GM21717 (cell line): ENCODE results near the gene SNX32.
"Not testable (repeated sequence)": the region's sequence is repeated elsewhere in the genome, so short reads cannot be mapped to it uniquely, and the experiment has no call there.

Experiments
- ATAC-seq: cut with Tn5 transposase; IDR thresholded peaks from one replicate; pipeline ENCODE4 v1.9.1; 2021; ENCODE audit warnings: mild to moderate bottlenecking, moderate library complexity; ENCODE audit not compliant: unreplicated experiment

Gene SNX32

DNA sequence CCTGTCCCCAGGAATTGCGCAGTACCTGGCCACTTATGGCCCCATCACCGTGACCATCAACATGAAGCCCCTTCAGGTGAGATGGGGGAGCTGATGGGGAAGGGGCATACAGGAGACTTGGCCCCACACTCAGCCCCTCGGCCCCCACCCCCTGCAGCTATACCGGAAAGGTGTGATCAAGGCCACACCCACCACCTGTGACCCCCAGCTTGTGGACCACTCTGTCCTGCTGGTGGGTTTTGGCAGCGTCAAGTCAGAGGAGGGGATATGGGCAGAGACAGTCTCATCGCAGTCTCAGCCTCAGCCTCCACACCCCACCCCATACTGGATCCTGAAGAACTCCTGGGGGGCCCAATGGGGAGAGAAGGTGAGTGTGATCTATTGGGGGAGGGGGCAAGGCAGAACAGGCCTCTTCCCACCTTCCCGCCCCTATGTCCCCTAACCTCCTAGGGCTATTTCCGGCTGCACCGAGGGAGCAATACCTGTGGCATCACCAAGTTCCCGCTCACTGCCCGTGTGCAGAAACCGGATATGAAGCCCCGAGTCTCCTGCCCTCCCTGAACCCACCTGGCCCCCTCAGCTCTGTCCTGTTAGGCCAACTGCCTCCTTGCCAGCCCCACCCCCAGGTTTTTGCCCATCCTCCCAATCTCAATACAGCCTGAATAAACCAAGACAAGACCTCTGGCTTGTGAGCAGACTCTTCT, 49.4 kb downstream of the SNX32 start:
- ATAC-seq, result no peak

DNA sequence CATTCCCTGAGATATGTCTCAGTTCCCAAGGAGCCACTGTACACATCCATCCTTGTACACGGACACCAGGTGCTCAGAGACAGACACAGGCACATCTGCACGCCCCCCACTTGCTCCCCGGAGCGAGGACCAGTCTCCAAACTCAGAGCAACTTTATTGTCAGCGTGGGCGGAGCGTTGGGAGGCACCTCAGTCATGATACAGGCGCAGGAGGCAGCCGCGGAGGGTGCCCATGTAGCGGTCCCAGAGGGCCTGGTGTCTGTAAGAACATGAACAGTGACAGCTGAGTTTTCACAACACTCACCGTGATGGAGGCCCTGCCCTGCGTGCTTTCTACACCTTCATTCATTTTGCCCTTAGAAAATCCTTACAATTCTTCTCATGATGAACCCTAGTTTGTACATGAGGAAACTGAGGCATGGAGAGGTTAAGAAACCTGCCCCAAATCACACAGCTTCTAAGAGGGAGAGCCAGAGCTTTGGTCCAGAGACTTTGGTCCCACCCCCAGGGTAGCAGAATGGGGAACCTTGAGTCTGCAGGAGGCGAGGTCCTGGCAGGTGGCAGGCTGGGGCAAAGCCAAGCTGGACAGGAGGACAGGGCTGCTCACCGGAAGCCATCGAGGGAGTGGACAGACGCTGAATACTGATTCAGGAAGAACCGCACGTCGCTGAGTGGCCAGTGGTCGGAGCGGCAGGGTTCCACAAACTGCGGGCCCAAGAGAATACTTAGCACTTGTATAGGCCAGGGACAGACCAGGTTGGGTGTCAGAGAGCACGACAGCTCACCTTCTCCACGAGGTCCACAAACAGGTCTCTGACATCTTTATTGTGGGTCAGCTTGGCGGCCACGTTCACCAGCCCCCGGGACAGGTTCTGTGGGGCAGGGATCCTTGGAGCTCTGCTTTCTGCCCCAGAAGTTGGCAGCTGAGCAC, 50.3 kb downstream of the SNX32 start:
- no peak for ATAC-seq

DNA sequence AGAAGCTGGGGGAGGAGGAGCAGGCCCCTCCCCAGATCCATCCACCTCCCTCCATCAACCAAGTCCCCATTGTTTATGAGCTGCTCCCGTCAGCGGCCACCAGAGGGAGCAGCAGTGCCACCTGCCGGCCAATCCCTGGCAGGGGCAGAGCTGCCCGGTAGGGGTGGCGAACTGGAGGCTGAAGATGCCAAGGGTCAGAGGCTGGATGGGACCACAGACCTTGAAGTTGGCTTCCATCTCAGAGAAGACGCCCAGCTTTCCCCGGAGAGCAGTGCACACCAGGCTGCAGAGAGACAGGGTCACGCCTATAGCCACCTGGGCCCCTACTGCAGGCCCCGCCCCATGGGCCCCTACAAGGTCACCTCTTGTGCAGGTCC, 50.9 kb downstream of the SNX32 start:
- no peak for ATAC-seq

DNA sequence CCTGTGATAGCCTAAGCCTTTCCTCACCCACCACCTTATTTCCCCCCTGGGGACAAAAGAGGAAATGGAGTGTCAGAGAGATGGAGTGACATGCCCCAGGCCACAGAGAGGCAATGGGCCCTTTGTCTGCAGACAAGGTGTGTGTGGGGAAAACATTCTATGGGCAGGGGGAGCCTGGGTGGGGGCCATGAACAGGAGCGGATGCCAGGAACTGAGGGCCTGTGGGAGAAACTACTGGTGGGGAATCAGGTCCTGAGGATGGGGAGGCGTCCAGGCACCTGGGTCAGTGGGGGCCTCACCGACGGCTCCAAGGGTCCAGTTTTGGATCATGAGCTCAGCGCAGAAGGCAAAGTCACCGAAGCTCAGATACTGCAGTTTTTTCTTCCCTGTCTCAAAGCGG, 51.5 kb downstream of the SNX32 start:
- ATAC-seq, result no peak

DNA sequence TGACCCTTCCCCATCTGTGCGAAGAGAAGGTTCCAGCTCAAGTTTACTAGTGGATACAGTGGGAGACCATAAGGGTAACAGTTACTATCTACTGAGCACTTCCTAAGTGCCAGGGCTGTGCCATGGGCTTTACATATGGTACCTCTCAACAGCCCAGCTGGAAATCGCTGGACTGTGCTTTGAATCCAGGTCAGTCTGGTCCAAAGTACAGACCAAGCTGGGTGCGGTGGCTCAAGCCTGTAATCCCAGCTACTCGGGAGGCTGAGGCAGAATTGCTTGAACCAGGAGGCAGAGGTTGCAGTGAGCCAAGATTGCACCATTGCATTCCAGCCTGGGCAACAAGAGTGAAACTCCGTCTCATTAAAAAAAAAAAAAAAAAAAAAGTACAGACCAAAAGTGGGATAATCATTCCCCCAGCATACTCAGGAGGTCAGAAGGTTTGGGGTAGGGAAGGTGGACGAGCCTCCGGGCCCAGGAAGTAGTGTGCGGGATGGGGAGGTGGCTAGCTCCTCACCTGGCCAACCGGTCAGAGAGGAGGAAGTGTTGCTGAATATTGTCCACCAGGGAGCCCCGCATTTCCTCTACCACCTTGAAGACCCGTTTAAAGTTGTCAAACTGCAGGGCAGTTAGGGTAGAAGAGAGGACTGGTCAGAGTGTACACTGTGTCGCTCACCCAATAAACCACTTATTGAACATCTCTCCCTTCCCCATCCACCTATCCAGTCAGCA, 52.2 kb downstream of the SNX32 start:
- ATAC-seq, result no peak

DNA sequence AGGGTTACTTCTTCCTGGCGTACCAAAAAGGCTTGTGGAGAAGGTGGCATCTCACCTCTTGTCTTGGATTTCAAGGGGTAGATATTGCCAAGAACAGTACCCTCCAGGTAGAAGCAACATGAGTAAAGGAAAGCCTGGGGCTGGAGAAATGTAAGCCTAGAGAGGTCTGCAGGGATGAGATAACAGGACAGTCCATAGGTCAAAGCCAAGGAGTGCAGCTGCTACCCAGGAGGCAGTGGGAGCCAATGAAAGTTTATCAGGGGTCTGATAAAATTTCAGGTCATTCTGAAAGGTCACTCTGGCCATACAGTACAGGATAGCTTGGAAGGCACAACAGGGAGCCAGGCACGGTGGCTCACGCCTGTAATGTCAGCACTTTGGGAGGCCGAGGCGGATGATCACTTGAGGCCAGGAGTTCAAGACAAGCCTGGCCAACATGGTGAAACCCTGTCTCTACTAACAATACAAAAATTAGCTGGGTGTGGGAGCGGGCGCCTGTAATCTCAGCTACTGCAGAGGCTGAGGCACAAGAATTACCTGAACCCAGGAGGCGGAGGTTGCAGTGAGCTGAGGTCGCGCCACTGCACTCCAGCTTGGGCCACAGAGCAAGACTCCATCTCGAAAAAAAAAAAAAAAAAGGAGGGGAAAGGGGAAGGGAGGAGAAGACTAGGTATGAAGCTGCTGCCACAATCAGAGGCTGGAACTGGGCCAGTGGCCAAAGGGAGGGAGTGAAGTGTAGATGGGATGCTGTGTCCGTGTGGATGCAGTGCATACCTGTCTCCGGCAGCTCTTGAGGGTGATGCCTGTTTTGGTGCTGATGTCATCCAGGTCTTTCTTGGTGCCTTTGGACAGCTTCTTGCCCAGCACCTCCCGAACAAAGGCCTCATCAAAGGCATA, 53.3 kb downstream of the SNX32 start:
- ATAC-seq, result no peak

DNA sequence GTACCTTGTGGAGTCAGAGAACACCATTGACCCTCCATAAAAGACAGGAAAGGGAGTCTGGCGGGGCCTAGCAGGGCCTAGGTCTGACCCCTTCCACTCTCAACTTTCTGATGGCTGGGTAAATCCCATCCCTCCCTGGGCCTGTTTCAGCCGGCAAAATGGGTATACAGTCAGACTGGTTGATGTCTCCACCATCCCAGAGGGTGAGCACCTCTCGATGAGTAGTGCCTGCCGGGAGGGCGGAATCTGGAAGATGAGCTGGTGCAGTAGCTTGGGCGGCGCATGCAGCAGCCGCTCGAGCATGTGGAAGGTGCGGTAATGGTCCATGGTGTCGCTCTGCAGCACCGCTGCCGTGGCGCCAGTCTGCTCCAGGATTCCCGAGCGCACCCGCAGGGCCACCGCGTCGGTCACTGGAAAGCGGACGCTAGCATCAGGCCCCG, 54.0 kb downstream of the SNX32 start:
- no peak for ATAC-seq

DNA sequence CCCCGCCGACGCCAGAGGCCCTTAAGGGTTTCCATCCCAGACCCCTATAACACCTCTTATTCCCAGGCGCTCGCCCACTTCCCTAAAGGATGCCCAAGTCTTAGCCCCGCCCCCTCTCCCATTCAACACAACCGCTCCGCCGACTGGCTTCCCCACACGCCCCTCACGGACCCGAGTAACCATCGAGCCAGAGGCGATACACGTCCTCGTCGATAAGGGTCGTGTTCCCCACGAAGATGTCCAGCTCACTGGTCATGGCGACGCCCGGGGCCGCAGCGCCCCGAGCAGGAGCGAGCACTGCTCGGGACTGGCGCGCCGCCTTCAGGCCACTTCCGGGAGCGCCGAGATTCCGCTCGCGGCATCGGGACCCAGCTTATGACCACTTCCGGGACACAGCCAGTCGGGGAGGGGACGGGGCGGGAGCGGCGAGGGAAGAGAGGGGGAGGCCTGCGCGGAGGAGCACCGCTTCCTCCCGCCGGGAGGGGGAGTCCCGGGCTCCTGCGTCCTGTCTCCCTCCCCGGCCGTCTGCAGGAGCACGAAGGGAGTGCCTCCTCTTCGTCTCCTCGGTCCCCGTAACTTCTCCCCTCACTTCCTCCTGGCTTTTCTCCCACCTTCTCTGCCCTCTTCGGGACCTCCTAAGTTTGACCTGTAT, 54.5 kb downstream of the SNX32 start, which contains the start of gene FIBP:
Gene FIBP, minus strand, starts transcription at position 309 of the 652 bp plus-strand sequence. Its CDS starts 53 bp downstream, at position 256.
- peak; percentile 39 for ATAC-seq

DNA sequence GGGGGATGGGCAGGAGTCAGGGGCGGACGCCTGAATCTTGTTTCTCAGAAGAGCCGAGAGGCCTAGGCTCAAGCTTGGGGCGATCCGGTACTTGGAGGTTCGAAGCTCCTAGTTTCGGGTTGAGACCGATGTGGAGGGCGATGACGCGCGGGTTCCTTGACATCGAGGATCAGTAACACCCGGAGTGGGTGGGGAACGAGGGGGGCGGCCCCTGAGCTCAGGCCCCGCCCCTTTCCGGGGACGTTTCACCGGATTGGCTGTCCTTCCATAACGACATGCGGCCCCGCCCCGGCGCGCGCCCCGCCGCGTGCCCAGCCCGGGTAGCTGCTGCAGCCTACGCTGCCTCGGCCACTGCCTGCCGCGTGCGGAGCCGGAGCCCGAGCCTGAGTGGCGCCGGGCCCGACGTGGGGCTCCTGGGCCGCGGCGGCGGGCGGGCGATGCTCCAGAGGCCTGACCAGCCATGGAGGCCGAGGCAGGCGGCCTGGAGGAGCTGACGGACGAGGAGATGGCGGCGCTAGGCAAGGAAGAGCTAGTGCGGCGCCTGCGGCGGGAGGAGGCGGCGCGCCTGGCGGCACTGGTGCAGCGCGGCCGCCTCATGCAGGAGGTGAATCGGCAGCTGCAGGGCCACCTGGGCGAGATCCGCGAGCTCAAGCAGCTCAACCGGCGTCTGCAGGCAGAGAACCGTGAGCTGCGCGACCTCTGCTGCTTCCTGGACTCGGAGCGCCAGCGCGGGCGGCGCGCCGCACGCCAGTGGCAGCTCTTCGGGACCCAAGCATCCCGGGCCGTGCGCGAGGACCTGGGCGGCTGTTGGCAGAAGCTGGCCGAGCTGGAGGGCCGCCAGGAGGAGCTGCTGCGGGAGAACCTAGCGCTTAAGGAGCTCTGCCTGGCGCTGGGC, 56.8 kb downstream of the SNX32 start, which contains the start of gene CCDC85B:
Gene CCDC85B, plus strand, starts transcription at position 350 of the 895 bp plus-strand sequence. Its CDS starts 111 bp downstream, at position 461.
- peak; percentile 34 for ATAC-seq

DNA sequence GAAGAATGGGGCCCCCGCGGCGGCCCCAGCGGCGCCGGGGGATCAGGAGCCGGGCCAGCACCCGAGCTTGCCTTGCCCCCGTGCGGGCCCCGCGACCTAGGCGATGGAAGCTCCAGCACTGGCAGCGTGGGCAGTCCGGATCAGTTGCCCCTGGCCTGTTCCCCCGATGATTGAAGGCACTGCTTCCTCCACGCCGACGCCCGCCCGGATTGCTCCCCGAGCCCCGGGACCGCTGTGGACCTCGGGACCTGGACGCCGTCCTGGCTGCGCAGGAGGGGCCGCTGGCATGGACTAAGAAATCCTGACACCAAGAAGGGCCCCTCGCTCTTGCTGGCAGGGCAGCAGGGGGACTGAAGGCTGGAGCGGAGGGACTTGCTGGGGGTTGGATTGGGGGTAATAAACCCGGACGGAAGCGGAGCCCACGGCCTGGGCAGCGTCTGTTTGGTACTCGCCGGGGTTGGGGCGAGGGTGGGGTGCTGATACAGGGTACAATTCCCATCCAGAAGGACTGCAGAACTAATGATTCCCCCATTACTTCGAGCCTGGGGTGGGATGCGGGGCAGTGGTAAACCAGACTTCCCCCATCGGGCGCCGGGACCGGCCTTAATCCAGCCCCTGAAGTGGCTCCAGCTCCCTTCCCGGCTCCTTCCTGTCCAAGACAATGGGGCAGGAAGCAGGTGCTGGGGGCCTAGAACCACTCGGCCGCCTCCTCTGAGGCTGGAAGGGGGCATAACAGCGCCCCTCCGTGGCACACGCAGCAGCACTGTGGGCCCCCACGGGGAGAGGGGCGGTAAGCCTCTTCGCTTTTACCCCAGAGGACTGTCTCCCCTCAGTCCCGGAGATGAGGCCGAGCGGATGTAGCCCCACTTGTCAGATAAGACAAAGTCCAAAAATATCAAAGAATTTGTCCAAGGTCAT, 57.7 kb downstream of the SNX32 start:
- no peak for ATAC-seq

DNA sequence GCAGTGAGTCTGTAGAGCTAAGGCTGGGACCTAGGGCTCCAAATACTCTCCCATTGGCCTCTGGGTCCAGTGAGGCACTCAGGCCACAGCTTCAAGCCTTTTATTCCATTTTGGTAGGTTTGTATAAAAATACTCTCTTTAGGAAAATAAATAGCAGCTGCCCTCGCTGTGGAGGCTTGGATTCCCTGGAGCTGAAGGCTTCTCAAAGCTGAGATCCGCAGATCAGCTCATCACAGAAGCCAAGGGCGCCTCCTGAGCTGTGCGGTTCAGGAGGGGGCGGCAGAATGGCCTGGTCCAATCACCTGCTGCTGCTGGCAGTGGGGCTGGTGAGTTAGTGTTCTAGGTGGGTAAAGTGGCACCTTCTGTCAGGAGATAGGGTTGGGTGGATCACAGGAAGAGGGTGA, 58.4 kb downstream of the SNX32 start:
- not testable (repeated sequence) for ATAC-seq

DNA sequence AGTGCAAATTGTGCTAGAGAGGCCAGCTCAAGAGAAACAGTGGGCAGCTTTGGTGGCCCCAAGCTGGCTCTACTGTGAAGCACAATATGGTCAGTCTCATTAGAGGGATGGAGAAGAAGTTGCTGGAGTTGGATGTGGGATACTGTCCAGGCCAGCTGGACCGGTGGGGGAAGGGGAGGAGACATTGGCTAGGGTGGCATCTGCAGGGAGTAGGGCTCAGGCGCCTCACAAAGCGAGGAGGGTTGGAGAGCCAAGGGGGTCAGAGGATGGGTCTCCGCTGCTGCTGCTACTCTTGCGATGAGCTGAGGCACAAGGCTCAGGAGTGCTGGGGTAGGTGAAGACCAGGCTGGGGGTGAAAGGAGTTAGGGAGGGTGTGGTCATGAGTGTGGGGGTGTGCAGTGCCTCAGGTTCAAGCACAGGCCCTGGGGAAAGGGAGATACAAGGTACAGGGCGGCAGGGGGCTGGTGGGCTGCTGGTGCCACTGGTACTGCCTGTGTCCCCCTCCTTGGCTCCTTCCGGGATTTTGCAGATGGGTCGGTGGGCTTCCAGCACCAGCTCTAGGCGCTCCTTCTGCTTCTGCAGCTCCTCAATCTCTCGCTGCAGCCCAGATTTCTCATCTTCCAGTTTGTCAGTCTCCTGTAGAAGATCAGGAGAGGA, 59.0 kb downstream of the SNX32 start:
- ATAC-seq, result no peak

DNA sequence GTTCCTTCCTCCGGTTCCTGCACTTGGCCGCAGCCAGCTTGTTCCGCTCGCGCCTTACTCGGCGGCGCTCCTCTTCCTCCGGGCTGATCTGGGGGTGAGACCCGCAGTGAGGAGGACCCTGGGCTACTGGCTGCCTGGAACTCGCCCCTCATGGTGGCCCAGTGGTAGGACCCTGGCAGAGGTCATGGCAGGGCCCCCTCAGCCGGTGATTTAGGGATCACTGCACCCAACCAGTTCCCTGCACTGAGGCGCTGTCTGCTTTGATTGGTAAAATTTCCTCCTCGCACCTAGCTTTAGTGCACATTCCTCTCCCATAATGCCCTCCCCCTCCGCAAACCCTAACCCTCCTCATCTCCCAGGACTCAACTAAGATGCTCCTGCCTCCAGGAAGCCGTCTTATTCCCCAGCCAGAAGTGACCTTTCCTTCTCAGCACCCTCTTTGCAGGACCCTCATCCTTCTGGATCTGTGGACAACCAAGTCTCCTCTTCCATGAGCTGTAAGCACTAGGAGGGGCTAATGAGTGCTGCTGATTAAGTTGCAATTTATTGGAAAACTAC, 60.4 kb downstream of the SNX32 start:
- no peak for ATAC-seq

DNA sequence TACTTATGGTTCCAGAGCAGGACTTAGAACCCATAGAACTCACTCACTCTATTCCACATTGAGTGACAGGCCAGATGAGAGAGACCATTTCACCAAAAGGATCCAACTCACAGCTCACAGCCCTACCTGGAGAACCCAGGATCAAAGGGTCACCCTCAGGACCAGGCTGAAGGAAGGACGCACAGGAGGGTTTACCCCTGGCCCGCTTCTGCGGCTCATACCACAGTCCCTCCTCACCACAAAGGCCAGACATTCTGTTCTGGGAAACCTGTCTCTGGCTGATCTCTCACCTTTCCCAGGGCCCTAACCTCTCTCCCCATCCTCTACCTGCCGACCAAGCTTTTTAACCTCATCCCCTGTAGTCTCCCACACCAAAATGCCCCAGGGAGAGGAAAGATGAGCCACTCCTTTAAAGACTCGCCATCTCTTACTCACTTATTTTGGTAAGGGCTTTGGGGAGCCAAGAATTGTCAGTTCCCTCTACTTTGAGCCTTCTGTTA, 61.8 kb downstream of the SNX32 start:
- no peak for ATAC-seq

DNA sequence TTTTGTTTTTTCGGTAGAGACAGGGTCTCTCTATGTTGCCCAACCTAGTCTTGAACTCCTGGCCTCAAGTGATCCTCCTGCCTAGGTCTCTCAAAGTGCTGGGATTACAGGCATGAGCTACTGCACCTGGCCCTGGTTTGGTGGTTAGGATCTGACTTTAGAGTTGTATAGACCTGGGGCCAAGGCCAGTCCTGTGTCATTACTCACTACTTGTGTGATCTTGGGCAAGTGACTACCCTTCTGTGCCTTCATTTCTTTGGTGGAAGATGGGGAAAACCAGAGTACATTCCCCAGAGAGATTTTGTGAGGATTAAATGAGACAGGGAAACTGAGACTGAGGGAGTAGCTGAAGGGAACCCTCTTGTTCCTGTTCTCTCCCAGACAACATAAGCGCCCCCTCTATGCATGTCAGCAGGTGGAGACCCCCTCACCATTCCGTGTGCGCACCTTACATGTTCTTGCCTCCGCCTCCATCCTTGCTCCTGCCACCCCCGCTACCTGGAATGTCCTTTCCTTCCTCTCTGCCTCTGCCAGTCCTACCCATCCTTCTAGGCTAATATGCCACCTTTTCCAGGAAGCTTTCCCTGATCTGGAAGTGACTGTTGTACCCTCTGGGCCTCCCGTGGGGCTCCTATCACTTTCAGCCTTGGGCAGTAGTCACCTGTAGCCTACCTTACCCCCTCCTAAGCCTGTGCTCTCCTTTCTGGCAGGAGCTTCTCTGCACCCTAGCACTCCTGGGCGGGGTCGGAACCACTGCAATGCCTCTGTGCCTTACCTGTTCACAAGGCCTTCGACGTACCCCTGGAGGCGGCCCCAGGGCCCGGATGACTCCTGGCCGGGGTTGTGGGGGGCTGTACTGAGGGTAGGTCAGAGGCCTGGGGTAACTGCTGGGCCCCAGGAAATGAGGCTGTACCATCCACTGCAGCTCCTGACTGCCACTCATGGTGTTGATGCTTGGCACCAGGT, 62.6 kb downstream of the SNX32 start:
- no peak for ATAC-seq
